ENCODE data around the gene U2SURP.
A peak's percentile ranks its signal among the peaks of the same experiment; 100 is the strongest.
"Not testable (repeated sequence)": the region's sequence is repeated elsewhere in the genome, so short reads cannot be mapped to it uniquely, and the experiment has no call there.

Gene U2SURP

GRCh38 chr3:143040261-143040879 is 39.0 kb downstream of the U2SURP start:
- H3K4me3 ChIP-seq (ENCODE audit: low read depth, low read length): no peak overlapping the region
- peak; percentile 15; the same call in 1 of the 2 replicates for TF ChIP-seq CTCF (IDR thresholded peaks at IDR 0.05; ENCODE audit: low read depth, low read length)

GRCh38 chr3:143041903-143042302 is 40.5 kb downstream of the U2SURP start:
- no peak overlapping the region for H3K4me3 ChIP-seq (ENCODE audit: low read depth, low read length)
- no peak for TF ChIP-seq CTCF (IDR thresholded peaks at IDR 0.05; ENCODE audit: low read depth, low read length)

GRCh38 chr3:143045639-143046038 is 44.3 kb downstream of the U2SURP start:
- TF ChIP-seq CTCF (IDR thresholded peaks at IDR 0.05; ENCODE audit: low read depth, low read length): no peak
- no peak overlapping the region for H3K4me3 ChIP-seq (ENCODE audit: low read depth, low read length)

GRCh38 chr3:143046075-143046474 is 44.7 kb downstream of the U2SURP start:
- H3K4me3 ChIP-seq (ENCODE audit: low read depth, low read length): not testable (repeated sequence)

- no peak for TF ChIP-seq CTCF (IDR thresholded peaks at IDR 0.05; ENCODE audit: low read depth, low read length)
- no peak overlapping the region for H3K4me3 ChIP-seq (ENCODE audit: low read depth, low read length)
These were observed 52.6 kb downstream of the U2SURP start for GRCh38 chr3:143054011-143054410.

GRCh38 chr3:143056372-143056771 is 55.0 kb downstream of the U2SURP start:
- no peak overlapping the region for H3K4me3 ChIP-seq (ENCODE audit: low read depth, low read length)
- no peak for TF ChIP-seq CTCF (IDR thresholded peaks at IDR 0.05; ENCODE audit: low read depth, low read length)

- no peak overlapping the region for H3K4me3 ChIP-seq (ENCODE audit: low read depth, low read length)
- TF ChIP-seq CTCF (IDR thresholded peaks at IDR 0.05; ENCODE audit: low read depth, low read length): no peak
These were observed 59.5 kb downstream of the U2SURP start for GRCh38 chr3:143060906-143061305.

GRCh38 chr3:143063018-143063417 is 61.6 kb downstream of the U2SURP start:
- H3K4me3 ChIP-seq (ENCODE audit: low read depth, low read length): no peak overlapping the region
- no peak for TF ChIP-seq CTCF (IDR thresholded peaks at IDR 0.05; ENCODE audit: low read depth, low read length)
